Activated naive CD4-positive, alpha-beta T cell treated with anti-CD3 and anti-CD28 coated beads, Interleukin-2, amount 50 U/mL, for 72 hours (primary cell): ENCODE results near the gene TNS3. TPM values are rescaled to one million over a fixed set of nuclear protein-coding genes. Genes with fewer than 3 reads are reported as not detected.
"Not testable (repeated sequence)": the region's sequence is repeated elsewhere in the genome, so short reads cannot be mapped to it uniquely, and the experiment has no call there.

Experiments
- ATAC-seq, 2 donors: fragments of 150-1000 bp; cut with Tn5 transposase; 2 replicates each; pipeline ENCODE4 v1.10.0; 2021; ENCODE audit warnings: mild to moderate bottlenecking in 2 of 2, moderate library complexity in 2 of 2
- DNase-seq, 2 donors: peaks; one replicate each; pipeline ENCODE4 v3.0.0; 2021 to 2022; ENCODE audit warnings: low spot score in 2 of 2
- H3K27ac Mint-ChIP-seq, 2 donors: one replicate each; pipeline ENCODE4 v1.8.0; 2022; ENCODE audit warnings: mild to moderate bottlenecking in 2 of 2, mixed read lengths in 2 of 2
- H3K36me3 Mint-ChIP-seq, 2 donors: one replicate each; pipeline ENCODE4 v1.8.0; 2022; ENCODE audit warnings: mixed read lengths in 2 of 2
- H3K9me3 Mint-ChIP-seq, 2 donors: one replicate each; pipeline ENCODE4 v1.8.0; 2022; ENCODE audit warnings: mixed read lengths in 2 of 2
- total RNA-seq, 2 donors: library from RNA; stranded (reverse); gene quantifications; one replicate each; pipeline ENCODE4 v1.2.3, GENCODE V29; 2022

The TNS3 gene
- total RNA-seq, 2 donors from 2014 or later: 0.23 to 1.7 TPM

GRCh38 chr7:47541485-47541884, 40.4 kb downstream of the TNS3 start:
- DNase-seq, H3K9me3 Mint-ChIP-seq, ATAC-seq, H3K36me3 Mint-ChIP-seq, H3K27ac Mint-ChIP-seq: not testable (repeated sequence)

- Mint-ChIP-seq H3K27ac (no peak overlapping the region), H3K36me3 (no peaks in the 10 kb centered on the region), H3K9me3 (no peaks in the 10 kb centered on the region)
- DNase-seq (no peak), ATAC-seq (no peak)
Measured at GRCh38 chr7:47540387-47541350, 41.2 kb downstream of the TNS3 start.

- H3K27ac Mint-ChIP-seq: no peak overlapping the region
- DNase-seq: no peak
- no peak for ATAC-seq
- no peaks in the 10 kb centered on the region for H3K36me3 Mint-ChIP-seq
- H3K9me3 Mint-ChIP-seq: no peaks in the 10 kb centered on the region
Measured at GRCh38 chr7:47540053-47540386, 41.9 kb downstream of the TNS3 start.

GRCh38 chr7:47539398-47540052, 42.4 kb downstream of the TNS3 start:
- Mint-ChIP-seq H3K27ac (no peak overlapping the region), H3K36me3 (no peaks in the 10 kb centered on the region), H3K9me3 (no peaks in the 10 kb centered on the region)
- DNase-seq: no peak
- no peak for ATAC-seq

- Mint-ChIP-seq H3K9me3 (no peaks in the 10 kb centered on the region), H3K27ac (no peak overlapping the region), H3K36me3 (no peaks in the 10 kb centered on the region)
- ATAC-seq (no peak), DNase-seq (no peak)
Measured at GRCh38 chr7:47538846-47539311, 43.0 kb downstream of the TNS3 start.

GRCh38 chr7:47537716-47538675, 43.9 kb downstream of the TNS3 start:
- Mint-ChIP-seq H3K9me3 (no peaks in the 10 kb centered on the region), H3K27ac (no peak overlapping the region), H3K36me3 (no peaks in the 10 kb centered on the region)
- no peak for ATAC-seq
- DNase-seq: no peak

GRCh38 chr7:47536661-47537611, 45.0 kb downstream of the TNS3 start:
- peaks cover 0 to 3% of the 10 kb centered on the region in 2 donors for H3K9me3 Mint-ChIP-seq
- no peak for DNase-seq
- ATAC-seq: no peak
- H3K36me3 Mint-ChIP-seq: no peaks in the 10 kb centered on the region
- H3K27ac Mint-ChIP-seq: no peak overlapping the region

GRCh38 chr7:47535704-47536628, 45.9 kb downstream of the TNS3 start:
- Mint-ChIP-seq H3K9me3 (peaks cover 0 to 3% of the 10 kb centered on the region in 2 donors), H3K27ac (no peak overlapping the region), H3K36me3 (no peaks in the 10 kb centered on the region)
- DNase-seq (no peak), ATAC-seq (no peak)

- Mint-ChIP-seq H3K9me3 (peaks cover 1 to 3% of the 10 kb centered on the region in 2 donors), H3K27ac (no peak overlapping the region), H3K36me3 (no peaks in the 10 kb centered on the region)
- no peak for ATAC-seq
- no peak for DNase-seq
Measured at GRCh38 chr7:47535035-47535703, 46.7 kb downstream of the TNS3 start.

GRCh38 chr7:47534322-47535034, 47.4 kb downstream of the TNS3 start:
- H3K9me3 Mint-ChIP-seq: peaks cover 3 to 4% of the 10 kb centered on the region in 2 donors
- no peak for DNase-seq
- no peak for ATAC-seq
- H3K27ac Mint-ChIP-seq: no peak overlapping the region
- H3K36me3 Mint-ChIP-seq: no peaks in the 10 kb centered on the region

GRCh38 chr7:47531584-47532492, 50.1 kb downstream of the TNS3 start:
- Mint-ChIP-seq H3K36me3 (no peaks in the 10 kb centered on the region), H3K27ac (no peak overlapping the region), H3K9me3 (peaks cover 3 to 4% of the 10 kb centered on the region in 2 donors)
- no peak for DNase-seq
- no peak for ATAC-seq

- no peak for DNase-seq
- Mint-ChIP-seq H3K27ac (no peak overlapping the region), H3K36me3 (no peaks in the 10 kb centered on the region), H3K9me3 (peaks cover 3 to 4% of the 10 kb centered on the region in 2 donors)
- no peak for ATAC-seq
Measured at GRCh38 chr7:47529826-47530555, 51.9 kb downstream of the TNS3 start.
